Vagina (tissue), 2 donors: ENCODE measurements around the gene C4orf17.

Experiments
- POLR2A ChIP-seq, 2 donors: fragments of 450-650 bp; IDR thresholded peaks; one replicate each; pipeline ENCODE4 v1.6.1; 2017; ENCODE audit warnings: antibody characterized with exemption in 2 of 2, mild to moderate bottlenecking in 2 of 2, moderate library complexity in 2 of 2
- POLR2AphosphoS5 ChIP-seq, 2 donors: sonication (generic); formaldehyde crosslinking; IDR thresholded peaks; one replicate each; pipeline ENCODE4 v1.9.0; 2017; ENCODE audit warnings: antibody characterized with exemption in 2 of 2, mild to moderate bottlenecking in 2 of 2, low read depth in 1 of 2; ENCODE audit not compliant: insufficient read depth in 1 of 2
- TF ChIP-seq, protein P1 (sequence below), 3 experiments: fragments of 450-650 bp in 2 of 3; fragments of 200-600 bp in 1 of 3; sonication (generic) in 1 of 3; IDR thresholded peaks; one replicate each; pipeline ENCODE4 v1.5.1; 2017 to 2019; ENCODE audit warnings: antibody characterized with exemption in 3 of 3, mild to moderate bottlenecking in 2 of 3, moderate library complexity in 2 of 3

DNA sequence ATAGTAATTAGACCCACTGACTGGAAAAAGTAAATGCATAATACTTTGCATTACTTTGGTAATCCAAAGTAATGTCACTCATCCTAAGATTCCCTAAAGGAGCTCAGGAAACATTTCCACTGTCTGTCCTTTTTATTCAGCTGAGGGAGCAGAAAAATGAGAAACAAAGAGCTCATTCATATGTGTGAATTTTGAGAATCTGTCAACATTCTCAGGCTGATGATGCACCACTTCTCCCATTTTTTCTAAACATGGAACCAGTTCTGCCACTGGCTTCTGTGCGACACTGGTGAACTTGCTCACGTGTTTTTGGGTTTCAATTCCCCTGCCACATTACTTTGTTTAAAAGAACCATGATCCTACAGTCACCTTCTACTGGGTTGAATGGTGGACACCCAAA, 47.3 kb upstream of the C4orf17 start:
- TF ChIP-seq POLR2A (IDR thresholded peaks at IDR 0.05) (no peak), POLR2AphosphoS5 (IDR thresholded peaks at IDR 0.05; ENCODE audit: insufficient read depth in 1 of 2, low read depth in 1 of 2) (no peak)
- TF ChIP-seq, protein P1, sequence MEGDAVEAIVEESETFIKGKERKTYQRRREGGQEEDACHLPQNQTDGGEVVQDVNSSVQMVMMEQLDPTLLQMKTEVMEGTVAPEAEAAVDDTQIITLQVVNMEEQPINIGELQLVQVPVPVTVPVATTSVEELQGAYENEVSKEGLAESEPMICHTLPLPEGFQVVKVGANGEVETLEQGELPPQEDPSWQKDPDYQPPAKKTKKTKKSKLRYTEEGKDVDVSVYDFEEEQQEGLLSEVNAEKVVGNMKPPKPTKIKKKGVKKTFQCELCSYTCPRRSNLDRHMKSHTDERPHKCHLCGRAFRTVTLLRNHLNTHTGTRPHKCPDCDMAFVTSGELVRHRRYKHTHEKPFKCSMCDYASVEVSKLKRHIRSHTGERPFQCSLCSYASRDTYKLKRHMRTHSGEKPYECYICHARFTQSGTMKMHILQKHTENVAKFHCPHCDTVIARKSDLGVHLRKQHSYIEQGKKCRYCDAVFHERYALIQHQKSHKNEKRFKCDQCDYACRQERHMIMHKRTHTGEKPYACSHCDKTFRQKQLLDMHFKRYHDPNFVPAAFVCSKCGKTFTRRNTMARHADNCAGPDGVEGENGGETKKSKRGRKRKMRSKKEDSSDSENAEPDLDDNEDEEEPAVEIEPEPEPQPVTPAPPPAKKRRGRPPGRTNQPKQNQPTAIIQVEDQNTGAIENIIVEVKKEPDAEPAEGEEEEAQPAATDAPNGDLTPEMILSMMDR (IDR thresholded peaks at IDR 0.05), result no peak
